NK-92 (cell line): ENCODE measurements around the gene FYN.
"Not testable (repeated sequence)": the region's sequence is repeated elsewhere in the genome, so short reads cannot be mapped to it uniquely, and the experiment has no call there.

Source experiments
- DNase-seq: peaks from one replicate; lab custom pipeline; 2025; ENCODE audit not compliant: unreplicated experiment; lab: John Stamatoyannopoulos, UW

The FYN gene

DNA sequence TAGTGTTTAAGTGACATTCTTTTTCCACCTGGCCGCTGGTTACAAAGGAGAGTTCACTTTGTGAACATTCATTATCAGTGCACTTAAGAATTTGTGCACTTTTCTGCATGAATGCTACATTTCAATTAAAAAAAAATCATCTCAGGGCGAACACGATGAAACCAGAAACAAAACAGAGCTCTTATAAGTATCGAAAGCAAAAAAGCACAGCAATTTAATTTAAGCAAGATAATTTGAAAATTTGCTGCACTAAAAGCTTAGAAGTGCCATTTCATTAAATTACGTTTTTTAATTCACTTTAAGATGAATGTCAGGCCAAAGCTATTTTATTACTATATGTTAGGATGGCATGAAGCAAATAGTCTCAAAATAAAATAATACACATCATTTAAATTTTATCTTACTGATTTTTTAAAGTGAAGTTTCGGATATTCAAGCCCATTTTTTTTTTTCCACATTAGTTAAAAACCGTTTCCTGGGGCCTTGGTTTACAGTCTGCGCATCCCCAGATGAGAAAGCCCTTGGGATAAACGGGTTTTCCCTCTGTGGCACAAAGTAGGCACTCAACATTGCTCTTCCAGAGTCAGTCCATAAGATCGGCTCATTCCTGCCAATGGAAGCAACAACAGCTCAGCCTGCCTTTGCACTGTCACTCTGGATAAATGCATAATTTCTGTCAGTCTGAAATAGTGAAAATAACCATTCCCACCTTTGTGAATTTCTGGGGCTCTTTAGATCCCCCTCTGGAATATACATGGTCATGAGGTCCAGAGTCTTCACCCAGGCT is 80.1 kb downstream of the FYN start:
- no peak for DNase-seq

DNA sequence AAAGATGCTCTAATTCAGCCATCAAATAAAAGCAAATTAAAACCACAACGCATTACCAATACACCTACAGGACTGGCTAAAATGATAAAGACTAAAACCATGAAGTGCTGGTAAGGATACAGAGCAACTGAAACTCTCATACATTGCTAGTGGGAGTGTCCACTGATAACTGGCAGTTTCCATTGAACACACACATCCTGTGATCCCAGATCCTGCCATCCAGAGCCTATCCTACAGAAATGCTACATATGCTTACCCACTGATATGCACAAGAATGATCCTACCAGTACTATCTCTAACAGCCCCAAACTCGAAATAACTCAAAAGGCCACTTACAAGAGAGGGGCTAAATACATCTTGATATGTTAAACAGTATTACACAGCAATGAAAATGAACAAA is 81.0 kb downstream of the FYN start:
- no peak for DNase-seq

DNA sequence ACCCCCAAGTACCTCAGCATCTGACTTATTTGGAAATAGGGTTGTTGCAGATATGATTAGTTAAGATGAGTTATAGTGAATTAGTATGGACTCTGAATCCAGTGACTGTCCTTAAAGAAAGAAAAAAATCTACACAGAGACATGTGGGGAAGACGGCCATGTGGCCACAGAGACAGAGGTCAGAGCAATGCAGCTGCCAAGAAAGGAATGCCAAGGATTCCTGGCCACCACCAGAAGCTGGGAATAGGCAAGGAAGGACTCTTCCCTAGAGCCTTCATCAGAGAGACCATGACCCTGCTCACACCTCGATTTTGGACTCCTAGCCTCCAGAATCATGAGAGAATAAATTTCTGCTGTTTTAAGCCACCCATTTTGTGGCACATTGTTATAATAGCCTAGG is 81.8 kb downstream of the FYN start:
- DNase-seq: no peak

DNA sequence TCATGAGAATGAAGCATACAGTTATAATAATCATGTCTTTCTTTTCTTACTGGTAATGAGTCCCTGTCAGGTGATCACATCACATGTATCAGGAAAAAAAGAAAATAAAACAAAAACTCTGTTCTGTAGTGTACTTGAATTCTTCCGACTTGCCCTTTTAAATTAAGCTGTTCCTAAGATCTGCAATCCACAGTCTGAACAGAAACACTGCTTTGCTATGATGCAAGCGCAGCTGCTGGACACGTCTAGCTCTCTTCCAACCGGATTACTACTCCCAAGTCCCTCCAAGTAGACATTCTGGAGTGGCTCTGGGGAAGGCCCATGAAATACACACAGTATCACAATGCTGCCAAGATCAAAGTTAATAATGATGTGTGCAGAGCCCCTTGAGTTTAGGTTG is 83.7 kb downstream of the FYN start:
- DNase-seq: no peak

DNA sequence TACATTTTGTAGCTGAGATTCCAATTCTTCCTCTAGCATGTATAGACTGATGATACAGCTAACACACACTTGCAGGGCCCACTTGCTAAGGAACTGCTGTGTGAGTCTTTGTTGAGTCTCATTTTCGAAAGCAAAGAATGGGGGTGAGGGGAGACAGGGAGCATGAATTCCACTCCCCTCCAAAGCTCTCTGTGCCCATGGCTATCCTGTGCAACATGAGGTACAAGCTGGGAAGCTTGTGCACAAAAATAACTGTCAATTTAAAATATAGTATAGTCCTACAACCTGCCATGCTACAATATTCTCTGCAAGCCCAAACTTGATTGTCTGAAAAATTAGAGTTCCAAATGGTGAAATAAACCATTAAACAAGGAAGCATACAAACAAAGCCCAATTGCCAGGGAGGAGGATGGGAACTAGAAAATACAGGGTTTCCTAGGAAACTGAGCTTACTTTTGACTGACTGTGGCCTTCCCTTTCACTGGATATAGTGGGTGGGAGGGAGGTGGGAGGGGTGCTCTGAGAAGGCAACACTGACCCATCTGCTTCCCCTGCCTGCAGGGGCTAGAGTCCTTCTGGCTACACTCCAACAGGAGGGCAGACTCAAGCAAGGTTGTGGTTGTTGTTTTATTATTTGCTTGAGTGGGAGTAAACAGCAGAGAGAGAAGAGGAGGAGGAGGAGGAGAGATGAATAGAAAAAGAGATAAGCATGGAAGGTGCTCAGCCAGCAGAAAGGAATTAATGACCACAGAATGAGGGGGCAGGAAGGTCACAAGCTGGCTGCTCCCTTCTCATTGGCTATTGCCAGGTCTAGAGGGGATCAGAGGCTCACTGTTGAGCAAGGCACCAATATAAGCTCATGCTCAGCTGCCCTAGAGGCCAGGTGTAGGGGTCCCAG is 84.6 kb downstream of the FYN start:
- DNase-seq: no peak

DNA sequence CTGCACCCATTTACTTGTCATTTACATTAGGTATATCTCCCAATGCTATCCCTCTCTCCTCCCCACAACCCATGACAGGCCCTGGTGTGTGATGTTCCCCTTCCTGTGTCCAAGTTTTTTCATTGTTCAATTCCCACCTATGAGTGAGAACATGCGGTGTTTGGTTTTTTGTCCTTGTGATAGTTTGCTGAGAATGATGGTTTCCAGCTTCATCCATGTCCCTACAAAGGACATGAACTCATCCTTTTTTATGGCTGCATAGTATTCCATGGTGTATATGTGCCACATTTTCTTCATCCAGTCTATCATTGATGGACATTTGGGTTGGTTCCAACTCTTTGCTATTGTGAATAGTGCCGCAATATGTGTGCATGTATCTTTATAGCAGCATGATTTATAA is 87.1 kb downstream of the FYN start:
- DNase-seq: not testable (repeated sequence)

DNA sequence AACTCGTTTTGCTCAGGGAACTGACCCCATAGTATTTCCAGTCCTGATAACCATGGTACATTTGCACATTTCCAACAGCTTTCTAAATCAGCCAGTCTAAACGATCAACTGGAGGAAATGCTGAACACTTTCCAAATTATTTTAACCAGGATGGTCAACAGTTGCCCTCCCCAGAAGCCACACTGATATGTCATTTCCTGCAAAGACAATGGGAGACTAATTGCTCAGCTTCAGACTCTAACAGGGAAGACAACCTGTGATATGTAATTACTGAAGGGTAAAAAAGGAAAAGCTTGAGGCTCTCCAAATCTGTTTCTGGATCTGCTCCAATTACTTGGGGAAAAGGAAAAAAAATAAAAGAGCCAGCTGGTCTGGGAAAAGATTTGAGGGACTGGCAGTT is 88.8 kb downstream of the FYN start:
- no peak for DNase-seq

DNA sequence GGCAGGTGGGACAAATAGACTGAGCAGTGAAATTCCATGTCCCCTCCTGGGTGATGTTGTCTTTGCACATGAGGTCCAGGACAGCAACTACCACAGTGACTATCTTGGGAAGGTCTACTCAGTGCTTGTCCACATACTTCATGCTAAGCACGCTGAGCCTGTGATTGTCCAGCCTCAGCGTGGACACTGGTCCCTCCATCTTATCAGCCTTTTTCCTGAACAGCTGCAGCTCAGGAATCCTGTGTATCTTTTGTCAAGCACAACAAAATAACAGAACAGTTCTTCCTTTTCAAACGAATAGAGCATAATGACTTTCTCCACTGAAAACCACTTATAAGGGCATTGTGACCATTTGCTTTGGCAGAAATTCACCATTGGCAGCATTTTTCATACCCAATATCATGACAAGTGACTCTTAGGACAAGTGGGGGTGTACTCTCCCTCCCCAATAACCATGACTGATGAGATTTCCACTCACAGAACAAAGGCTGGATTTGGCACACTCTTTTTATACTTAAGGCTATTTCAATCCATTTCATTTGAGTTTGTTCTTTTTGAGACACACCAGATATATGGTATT is 90.3 kb downstream of the FYN start:
- no peak for DNase-seq

DNA sequence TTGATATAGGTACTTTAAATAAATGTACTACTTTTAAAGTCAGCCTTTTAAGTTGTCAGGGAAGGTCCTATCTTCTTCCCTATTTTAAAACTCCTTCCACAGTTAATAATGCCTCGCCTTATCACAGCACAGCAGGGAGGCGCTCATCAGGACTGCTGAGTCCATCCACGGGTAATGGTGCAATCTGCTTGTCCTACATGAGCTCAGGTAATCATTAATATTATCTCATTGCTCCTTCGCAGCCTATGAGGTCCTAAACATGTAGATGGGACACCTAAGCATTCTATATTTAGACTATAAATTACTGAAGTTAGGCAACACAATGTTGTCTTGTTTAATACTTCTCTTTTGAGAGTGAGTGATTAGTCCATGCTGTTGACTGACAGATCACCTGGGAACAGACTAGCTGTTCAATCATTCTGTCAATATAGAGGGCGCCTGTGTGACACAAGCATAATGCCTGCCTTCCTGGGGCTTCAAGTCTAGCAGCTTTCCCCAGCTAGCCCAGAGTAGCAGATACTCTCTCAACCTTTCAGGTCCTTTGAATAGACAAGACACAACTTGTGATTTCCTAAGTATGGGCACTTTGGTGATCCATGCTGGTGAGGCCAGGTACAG is 91.0 kb downstream of the FYN start:
- DNase-seq: no peak

DNA sequence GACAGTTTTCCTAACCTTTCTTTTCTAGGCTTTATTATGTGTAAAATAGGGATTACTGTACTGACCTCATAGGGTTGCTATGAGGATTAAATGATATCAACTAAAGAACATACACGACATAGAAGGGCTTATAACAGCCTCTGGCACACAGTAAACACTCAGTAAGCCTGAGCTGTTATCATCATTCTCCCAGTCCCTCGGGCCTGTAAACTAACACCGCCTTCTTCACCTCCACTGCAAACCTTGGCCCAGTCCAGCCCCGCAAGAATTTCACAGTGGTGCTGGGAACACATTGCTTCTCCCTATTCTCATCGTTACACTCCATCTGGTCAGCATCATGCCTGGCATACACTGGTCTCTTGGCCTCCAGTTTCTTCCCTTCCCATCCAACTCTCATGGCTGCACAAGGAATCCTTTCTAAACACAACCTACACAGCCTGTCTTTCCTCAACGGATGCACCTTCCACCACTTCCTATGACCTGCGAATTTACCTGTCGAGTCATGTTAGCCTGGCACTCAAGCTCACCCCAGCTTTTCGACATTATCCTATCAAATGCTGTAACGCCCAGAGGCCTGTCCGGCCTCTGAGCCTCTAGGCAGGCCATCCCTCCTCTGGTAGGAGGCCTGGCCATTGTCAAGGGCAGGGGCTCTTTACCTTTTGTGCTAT is 92.1 kb downstream of the FYN start:
- DNase-seq: no peak

DNA sequence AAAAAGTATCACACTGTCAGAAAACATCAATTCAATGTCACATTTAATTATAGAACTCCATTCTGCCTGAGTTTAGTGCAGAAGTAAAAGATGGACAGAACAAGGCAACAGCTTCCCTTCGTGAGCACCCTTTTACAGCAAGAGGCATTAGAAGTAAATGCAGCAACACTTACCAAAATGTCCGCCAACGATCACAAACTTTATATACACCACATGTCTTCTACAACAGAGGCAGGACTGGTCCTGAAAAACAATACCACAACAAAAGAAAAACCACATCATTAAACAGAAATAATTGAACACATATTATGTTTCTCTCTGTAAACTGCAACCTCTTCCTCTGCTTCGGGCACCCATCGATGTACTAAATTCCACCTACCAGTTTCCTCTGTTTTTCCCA is 92.9 kb downstream of the FYN start:
- DNase-seq: no peak

DNA sequence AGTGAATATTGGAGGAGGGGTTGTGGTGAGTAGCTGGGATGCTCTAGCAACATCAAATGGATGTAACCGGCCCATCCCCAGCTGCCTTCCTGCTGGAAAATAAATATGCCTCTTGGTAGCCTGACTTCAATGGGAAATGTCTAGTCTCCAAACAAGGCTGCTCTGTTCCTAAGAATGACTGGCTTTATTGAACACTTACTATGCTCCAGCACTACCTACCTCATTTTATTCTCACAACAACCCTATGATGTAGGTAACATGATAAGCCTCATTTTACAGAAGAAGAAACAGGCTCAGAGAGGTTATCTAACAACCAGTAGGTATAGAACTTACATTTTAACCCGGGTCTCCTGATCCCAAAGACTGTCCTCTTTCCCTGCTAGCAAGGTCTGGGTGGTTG is 93.6 kb downstream of the FYN start:
- no peak for DNase-seq

DNA sequence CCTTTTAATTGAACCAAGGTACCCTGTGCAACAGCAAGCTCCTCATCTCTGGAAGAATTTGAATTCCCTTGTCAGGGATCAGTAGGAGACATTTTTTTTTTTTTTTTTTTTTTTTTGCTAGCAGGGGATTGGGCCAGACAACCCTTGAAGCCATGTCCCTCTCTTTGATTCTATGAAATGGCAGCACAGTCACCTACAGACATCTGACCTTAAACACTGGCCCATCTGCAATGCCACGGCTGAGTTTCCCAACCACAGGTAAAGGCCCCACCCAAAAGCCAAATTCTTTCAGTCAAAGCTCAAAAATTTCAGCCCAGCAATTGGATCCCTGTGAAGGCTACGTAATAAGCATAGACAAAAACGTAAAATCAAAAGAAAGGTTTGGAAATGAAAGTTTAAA is 94.2 kb downstream of the FYN start:
- no peak for DNase-seq

DNA sequence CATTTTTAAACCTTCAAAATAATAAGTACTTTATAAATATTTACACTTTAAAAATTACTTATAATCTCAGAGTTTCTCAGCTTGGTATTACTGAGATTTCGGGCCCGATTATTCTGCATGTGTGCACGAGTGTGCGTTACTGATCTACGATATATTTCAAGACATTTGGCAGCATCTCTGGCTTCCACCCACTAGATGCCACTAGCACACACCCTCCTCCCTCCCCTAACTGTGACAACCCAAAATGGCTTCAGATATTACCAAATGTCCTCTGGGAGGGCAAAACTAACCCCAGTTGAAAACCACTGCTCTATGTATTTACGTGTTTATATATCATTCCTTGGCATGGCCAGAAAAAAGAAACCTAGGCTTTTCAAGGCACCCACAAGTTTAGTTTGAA is 95.9 kb downstream of the FYN start:
- no peak for DNase-seq

DNA sequence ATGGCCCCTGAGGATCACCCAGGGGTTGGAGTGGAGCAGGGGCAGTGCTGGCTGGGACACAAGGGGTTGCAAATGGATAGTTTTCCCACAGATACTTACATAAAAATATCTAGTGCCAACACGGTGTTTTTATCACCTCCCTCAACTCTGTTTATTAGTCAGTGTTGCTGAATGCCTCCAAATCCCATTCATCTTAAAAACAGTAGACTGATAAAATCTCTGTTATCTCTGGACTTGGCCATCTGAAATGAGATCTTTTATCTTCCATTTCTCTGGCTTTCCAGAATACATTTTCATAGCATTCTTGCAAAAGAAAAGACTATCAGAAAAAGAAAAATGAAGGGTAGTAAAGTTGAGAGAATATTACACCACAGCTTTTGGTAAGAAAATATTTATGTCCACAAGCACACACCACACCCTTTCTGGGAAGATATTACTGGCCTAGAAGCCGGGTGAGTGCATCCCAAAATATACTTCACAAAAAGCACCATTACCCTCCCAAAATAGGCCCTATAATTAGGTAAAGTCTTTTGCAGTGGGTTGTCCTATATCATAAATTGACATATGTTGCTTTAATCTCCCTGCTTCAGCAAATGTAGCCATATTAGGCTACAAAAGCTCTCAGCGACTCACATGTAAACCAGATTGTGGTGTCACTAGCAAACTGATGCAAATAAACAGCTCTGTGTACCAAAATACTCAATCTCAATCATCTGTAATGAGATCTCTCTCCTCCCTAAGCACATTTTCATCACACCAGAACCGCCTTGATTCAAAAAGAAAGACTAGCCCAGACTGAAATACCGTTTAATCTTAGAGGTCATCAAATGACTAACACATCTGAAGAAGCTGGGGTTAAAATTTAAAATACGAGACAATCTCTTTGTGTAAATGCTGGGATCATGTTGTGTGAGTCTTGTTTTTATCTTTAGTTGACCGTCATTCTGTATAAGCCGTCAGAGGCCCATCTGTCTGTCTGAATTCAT is 96.7 kb downstream of the FYN start:
- no peak for DNase-seq

DNA sequence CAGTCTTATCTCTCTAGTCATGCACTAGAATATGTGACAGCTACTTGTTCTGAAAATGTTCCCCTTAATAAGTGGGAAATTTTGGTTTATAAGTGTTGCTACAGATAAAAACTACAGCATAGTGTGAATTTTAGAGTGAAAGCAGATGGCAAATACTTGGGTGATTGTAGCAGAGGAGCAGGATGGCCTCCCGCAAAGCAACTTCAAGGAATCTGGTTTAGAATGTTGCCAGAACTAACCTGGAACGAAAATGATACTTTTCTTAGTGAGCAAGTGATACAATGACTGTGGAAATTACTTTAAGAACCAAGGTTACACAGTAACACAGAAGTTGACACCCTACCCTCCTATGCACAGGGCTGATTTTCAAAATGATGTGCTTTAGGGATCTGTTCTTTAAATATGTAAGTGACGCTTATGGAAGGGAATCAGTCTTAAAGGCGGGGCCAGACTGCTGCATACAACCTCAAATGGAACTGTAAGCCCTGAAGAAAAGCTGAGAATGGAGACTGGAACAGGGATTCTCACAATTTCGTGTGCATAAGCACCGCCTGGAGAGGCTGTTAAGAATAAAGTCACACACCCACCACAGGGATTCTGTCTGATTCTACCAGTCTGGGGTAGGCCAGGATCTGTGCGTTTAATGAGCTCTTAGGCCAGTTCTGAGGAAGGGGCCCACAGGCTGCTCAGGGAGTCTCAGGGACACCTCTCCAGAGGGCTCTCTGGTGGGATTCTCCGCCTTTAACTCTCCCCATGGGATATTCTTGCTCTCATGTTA is 97.9 kb downstream of the FYN start:
- DNase-seq: no peak

DNA sequence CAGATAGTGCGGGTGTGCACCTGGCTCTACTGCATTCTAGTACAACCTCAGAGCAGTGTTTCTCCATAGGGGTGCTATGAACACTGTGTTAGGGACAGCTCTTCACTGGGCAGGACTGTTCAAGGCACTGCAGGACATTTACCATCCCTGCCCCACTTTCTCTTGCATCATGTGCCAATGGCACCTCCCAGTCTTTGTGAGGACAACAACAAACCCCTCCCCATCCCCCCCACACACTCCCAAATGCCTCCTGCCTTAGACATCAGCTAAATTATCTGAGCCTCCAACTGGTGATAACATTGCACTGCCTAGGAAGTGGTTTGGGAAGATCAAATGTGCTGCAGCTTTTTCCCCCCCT is 98.9 kb downstream of the FYN start:
- no peak for DNase-seq

DNA sequence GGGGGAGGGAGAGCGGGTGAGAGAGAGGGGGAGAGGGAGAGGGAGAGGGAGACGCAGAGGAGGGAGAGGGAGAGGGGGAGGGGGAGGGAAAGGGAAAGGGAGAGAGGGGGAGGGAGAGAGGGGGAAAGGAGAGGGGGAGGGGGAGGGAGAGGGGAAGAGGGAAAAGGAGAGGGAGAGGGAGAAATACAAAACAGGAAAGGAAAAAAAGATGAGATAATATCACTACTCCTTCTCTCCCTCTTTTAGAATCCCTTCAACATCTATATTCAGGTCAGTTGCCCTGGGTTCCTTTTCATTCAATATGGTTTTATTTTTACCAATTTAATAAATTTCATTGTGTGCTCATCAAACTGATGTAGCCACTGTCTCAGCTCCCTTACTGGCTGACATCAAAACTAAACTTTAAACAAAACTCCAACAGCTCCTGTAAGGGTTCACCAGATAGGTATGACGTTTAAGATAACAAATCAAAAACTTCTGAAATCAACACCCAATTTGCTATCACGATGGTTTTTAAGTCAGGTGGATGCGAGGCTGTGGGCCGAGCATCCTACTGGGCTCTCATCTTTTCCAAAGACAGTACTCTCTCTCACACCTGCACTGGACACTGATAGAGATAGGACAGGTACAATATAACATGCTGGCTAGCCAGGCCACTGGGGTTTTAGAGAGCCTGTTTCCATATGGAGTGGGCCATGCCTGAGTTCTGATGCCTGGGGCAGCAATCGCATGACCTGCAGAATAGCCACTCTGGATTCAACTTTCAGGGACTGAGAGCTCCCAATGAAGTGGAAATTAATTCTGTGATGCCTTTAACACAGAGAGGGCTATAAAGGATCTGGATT is 99.5 kb downstream of the FYN start:
- no peak for DNase-seq
